Peyer's patch (tissue), 4 donors: ENCODE measurements around the gene SLX9.

Source experiments
- POLR2A ChIP-seq, 2 donors: fragments of 450-650 bp; IDR thresholded peaks; one replicate each; pipeline ENCODE4 v1.5.1; 2017; ENCODE audit warnings: antibody characterized with exemption in 2 of 2, mild to moderate bottlenecking in 2 of 2, moderate library complexity in 2 of 2
- TF ChIP-seq, protein P1 (sequence below), 6 experiments: fragments of 450-650 bp in 4 of 6; fragments of 200-600 bp in 2 of 6; sonication (generic) in 1 of 6; IDR thresholded peaks; one replicate each; pipeline ENCODE4 v1.5.1; 2017 to 2019; ENCODE audit warnings: antibody characterized with exemption in 6 of 6, mild to moderate bottlenecking in 3 of 6, moderate library complexity in 1 of 6

DNA sequence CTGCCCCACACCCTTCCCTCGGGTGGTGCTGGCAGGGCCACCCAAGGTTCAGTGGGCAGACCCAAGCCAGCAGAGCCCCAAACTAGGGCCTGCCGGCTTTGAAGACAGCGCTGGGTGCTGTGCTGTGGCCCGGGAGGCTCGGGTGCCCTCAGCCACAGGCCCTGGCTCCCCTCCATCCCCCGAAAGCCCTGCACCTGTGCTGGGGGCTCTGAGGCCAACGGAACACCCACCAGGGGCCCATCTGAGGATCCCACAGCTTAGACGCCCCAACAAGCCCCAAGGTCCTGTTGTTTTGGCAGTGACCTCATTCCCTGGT lies 27.7 kb upstream of the SLX9 start:
- TF ChIP-seq, protein P1, sequence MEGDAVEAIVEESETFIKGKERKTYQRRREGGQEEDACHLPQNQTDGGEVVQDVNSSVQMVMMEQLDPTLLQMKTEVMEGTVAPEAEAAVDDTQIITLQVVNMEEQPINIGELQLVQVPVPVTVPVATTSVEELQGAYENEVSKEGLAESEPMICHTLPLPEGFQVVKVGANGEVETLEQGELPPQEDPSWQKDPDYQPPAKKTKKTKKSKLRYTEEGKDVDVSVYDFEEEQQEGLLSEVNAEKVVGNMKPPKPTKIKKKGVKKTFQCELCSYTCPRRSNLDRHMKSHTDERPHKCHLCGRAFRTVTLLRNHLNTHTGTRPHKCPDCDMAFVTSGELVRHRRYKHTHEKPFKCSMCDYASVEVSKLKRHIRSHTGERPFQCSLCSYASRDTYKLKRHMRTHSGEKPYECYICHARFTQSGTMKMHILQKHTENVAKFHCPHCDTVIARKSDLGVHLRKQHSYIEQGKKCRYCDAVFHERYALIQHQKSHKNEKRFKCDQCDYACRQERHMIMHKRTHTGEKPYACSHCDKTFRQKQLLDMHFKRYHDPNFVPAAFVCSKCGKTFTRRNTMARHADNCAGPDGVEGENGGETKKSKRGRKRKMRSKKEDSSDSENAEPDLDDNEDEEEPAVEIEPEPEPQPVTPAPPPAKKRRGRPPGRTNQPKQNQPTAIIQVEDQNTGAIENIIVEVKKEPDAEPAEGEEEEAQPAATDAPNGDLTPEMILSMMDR (IDR thresholded peaks at IDR 0.05): no peak
- TF ChIP-seq POLR2A (IDR thresholded peaks at IDR 0.05): no peak
